OCI-LY3 (cell line): ENCODE results near the gene HNRNPUL1.

Source experiments
- EZH2phosphoT487 ChIP-seq: fragments of 200-600 bp; shearing (Covaris generic); IDR thresholded peaks from 2 replicates; pipeline ENCODE4 v1.6.1; 2018; ENCODE audit warnings: antibody characterized with exemption, mixed run types, low read depth
- TF ChIP-seq, protein P1 (sequence below): fragments of 200-600, 300-600 bp; sonication (generic); IDR thresholded peaks from 2 replicates; pipeline ENCODE4 v1.5.1; 2014; ENCODE audit warnings: antibody characterized with exemption, low read length, low read depth

DNA sequence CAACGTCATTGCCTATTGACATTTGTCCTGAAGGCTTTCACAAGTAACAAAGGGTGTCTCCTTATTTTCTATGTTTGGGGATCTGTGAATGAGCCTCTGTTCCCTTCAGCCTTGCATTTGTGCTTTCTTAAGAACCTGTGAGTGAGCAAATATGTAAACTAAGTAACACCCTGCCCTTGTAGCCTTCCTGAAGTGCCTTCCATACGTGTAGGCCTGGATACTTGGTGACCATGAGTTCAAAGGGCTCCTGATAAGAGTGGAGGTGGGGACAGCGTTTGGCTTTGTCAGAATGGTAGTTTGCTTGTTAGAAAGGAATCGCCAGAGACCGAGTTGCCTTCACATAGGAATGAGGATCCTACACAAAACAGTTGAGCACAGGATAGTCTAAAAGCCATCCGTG is 31.3 kb downstream of the HNRNPUL1 start:
- no peak for TF ChIP-seq EZH2phosphoT487
- TF ChIP-seq, protein P1, sequence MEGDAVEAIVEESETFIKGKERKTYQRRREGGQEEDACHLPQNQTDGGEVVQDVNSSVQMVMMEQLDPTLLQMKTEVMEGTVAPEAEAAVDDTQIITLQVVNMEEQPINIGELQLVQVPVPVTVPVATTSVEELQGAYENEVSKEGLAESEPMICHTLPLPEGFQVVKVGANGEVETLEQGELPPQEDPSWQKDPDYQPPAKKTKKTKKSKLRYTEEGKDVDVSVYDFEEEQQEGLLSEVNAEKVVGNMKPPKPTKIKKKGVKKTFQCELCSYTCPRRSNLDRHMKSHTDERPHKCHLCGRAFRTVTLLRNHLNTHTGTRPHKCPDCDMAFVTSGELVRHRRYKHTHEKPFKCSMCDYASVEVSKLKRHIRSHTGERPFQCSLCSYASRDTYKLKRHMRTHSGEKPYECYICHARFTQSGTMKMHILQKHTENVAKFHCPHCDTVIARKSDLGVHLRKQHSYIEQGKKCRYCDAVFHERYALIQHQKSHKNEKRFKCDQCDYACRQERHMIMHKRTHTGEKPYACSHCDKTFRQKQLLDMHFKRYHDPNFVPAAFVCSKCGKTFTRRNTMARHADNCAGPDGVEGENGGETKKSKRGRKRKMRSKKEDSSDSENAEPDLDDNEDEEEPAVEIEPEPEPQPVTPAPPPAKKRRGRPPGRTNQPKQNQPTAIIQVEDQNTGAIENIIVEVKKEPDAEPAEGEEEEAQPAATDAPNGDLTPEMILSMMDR: no peak
